ENCODE measurements around the gene ALDH3A2.

The ALDH3A2 gene

DNA sequence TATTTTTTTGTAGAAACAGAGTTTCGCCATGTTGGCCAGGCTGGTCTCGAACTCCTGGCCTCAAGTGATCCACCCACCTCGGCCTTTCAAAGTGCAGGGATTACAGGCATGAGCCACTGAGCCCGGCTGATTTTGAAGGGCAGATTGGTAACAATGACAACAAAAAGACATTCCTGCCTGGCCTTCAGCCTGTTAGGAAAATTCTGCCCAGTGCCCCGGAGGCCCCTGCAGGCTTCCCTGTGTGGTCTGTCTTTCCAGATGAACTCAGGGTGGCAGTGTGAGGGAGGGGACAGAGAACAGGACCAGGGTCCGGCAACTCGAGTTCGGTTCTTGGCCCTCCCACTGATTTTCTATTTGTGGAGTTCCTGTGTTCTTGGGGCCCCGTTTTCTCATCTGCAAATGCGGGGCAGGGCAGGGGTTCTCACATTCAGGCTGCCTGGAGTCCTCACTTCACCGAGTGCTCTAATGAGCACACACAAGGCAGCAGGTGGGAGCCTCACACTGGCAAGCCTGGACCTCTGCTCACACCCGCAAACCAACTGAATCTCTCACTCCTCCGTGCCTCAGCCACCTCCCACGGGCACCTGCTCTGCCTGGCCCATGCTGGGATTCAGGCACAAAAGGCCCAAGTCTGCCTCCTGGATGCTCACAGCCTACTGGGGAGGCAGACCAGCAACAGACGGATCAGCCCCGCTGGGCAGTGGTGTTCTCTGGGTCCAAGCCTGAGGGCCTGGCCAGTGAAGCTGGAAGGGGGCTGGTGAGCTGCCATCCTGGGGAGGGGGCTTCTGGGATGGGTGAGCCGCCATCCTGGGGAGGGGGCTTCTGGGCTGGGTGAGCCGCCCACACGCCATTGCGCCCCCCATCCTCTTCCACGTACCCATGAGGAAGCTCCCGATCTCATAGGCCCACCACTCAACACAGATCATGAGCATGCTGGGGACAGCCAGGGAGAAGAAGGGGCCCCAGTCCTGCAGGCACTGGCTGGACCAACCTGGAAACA, 57.5 kb downstream of the ALDH3A2 start:
- H3K4me3 ChIP-seq (ENCODE audit: low read depth, low read length) = no peak overlapping the region
- TF ChIP-seq, protein P1, sequence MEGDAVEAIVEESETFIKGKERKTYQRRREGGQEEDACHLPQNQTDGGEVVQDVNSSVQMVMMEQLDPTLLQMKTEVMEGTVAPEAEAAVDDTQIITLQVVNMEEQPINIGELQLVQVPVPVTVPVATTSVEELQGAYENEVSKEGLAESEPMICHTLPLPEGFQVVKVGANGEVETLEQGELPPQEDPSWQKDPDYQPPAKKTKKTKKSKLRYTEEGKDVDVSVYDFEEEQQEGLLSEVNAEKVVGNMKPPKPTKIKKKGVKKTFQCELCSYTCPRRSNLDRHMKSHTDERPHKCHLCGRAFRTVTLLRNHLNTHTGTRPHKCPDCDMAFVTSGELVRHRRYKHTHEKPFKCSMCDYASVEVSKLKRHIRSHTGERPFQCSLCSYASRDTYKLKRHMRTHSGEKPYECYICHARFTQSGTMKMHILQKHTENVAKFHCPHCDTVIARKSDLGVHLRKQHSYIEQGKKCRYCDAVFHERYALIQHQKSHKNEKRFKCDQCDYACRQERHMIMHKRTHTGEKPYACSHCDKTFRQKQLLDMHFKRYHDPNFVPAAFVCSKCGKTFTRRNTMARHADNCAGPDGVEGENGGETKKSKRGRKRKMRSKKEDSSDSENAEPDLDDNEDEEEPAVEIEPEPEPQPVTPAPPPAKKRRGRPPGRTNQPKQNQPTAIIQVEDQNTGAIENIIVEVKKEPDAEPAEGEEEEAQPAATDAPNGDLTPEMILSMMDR (IDR thresholded peaks at IDR 0.05; ENCODE audit: low read depth, low read length) = no peak
- in situ Hi-C loops (cut with HindIII; ENCODE audit: low sequenced_read_pairs) = no loop called here
- no peak for DNase-seq (ENCODE audit: low read depth, low spot score)

DNA sequence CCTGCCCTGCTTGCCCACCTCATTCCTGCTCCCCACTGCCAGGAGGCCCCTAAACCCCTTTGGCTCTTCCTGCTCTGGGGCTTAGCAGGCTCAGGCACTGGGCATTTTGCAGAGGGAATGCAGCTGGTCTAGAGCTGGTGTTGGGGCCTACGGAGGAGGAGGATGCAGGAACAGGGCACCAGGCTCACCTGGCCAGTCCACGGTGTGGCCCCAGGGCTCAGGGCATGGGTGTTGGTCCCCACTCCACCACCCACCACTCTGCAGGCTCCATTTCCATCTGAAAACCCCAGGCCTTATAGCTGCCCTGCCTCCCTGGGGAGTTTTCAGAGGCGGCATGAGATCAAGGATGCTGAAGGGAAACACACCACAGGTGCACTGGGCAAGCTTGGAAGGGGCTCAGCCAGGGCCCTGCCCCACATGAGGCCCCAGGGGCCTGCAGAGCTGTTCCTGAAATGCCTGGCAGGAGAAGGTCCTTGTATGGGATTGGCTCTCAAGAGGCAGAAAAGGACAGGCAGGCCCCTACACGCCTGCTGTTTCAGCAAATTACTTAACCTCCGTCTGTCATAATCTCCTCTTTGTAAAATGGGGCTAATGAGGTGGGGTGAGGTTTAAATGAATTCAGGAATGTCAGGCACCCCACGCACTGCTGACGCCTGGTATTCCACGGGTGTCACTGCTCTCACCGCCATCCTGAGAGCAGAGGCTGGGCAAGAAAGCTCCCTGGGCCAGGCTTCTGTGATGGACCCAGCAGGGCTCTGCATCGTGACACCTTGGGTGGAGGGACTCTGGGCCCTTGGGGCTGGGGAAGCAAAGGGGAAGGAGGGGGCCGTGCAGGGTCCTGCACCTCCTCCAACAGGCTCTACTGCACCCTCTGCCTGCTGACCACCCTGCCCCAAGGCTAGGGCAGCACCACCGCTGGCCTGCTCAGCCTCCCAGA, 58.5 kb downstream of the ALDH3A2 start:
- H3K4me3 ChIP-seq (ENCODE audit: low read depth, low read length) = no peak overlapping the region
- TF ChIP-seq, protein P1 (IDR thresholded peaks at IDR 0.05; ENCODE audit: low read depth, low read length) = no peak
- DNase-seq (ENCODE audit: low read depth, low spot score) = no peak
- in situ Hi-C loops (cut with HindIII; ENCODE audit: low sequenced_read_pairs) = no loop called here

DNA sequence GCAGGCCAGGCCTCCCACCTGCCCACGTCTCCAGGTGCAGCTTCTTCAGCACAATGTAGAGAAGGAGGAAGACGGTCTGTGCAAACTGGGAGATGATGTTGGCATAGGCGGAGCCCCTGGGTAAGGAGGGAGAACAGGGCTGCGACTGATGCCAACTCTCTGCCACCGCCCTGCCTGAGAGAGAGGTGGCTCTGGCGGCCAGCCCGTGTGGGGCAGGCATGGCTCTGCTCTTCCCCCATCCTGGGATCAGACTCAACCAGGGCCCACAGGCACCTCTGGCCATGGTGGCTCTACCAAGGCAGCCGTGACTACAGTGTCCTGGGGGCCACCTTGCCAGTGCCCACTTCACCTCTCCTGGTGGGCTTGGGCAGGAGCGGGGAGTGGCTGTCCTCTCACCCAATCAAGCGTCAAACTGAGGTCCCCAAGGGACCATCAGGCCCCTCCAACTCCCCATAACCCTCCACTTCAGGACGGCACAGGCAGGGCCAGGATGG, 59.2 kb downstream of the ALDH3A2 start:
- DNase-seq (ENCODE audit: low read depth, low spot score) = no peak
- no peak overlapping the region for H3K4me3 ChIP-seq (ENCODE audit: low read depth, low read length)
- in situ Hi-C loops (cut with HindIII; ENCODE audit: low sequenced_read_pairs) = no loop called here
- TF ChIP-seq, protein P1 (IDR thresholded peaks at IDR 0.05; ENCODE audit: low read depth, low read length) = no peak

DNA sequence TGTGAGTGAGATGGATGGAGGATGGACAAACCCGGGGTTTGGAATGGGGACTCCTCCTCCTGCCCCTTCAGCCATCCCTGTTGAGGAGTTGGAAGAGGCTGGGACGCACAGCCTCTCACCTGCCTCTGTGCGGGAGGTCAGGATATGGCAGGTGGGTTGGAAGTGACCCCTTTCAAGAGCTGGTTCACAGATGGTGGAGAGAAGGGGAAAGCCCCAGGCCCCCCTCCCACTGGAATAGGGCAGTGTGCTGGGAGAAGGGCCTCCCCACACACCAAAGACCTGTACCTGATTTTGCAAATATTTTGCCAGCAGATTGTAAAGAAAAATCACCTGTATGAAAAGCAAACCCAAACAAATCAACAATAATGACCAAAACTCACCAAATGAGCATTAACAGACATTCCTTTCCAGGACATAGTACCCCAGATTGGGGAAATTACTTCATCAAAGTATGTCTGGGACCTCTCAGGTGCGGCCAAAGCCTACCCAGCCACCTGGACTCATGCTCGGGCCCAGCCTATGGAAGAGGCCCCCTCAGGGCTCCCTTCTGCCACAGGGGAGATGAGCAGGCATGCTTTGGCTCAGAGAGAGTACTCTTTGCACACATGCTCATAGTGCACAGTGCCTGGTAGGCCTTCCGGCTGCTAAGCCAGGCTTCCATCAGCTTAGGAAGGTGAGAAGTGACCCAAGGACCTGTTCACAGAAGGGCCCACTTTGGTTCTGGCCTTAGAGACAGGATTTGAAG, 60.1 kb downstream of the ALDH3A2 start:
- in situ Hi-C loops (cut with HindIII; ENCODE audit: low sequenced_read_pairs) = no loop called here
- no peak overlapping the region for H3K4me3 ChIP-seq (ENCODE audit: low read depth, low read length)
- TF ChIP-seq, protein P1 (IDR thresholded peaks at IDR 0.05; ENCODE audit: low read depth, low read length) = no peak
- no peak for DNase-seq (ENCODE audit: low read depth, low spot score)

DNA sequence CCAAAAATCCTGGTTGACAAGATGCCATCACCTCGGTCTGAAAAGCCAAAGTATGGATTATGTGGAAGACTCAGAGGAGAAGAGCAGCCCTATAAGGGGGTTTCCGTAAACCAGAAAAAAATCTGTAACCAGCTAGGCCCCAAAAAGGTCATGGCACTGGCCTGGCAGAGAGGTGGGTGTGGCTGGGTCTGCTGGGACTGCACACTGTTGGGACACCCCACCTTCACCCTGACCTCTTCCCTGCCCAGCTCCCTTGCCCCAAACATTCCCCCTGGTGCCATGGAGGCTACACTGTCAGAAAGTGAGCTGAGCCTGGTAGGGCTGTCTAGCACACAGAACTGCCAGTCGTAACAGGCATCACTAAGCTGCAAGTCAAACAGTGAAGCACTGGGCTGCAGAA, 61.3 kb downstream of the ALDH3A2 start:
- no peak overlapping the region for H3K4me3 ChIP-seq (ENCODE audit: low read depth, low read length)
- TF ChIP-seq, protein P1 (IDR thresholded peaks at IDR 0.05; ENCODE audit: low read depth, low read length) = no peak
- in situ Hi-C loops (cut with HindIII; ENCODE audit: low sequenced_read_pairs) = no loop called here
- no peak for DNase-seq (ENCODE audit: low read depth, low spot score)

Measured in astrocyte of the spinal cord (primary cell).